Myocyte (in vitro differentiated cells): ENCODE measurements around the gene KIF22. TPM values are rescaled to one million over a fixed set of nuclear protein-coding genes. Genes with fewer than 3 reads are reported as not detected.
"Not testable (repeated sequence)": the region's sequence is repeated elsewhere in the genome, so short reads cannot be mapped to it uniquely, and the experiment has no call there.

Experiments
- DNase-seq: peaks from one replicate; pipeline ENCODE4 v3.0.0-alpha.2; 2012; ENCODE audit warnings: low read depth
- polyA plus RNA-seq: library from polyadenylated mRNA; unstranded; fragments of >200 nt; gene quantifications from one replicate; pipeline ENCODE4 v1.2.1, GENCODE V29; 2012; ENCODE audit warnings: missing spikeins
- total RNA-seq: library from RNA; depleted of rRNA; stranded (reverse); fragments of >200 nt; gene quantifications from 2 replicates; pipeline ENCODE4 v1.2.3, GENCODE V29; 2014

KIF22 gene
- total RNA-seq: 10.2 and 10.9 TPM in 2 replicates
- 8.0 TPM for polyA plus RNA-seq

DNA sequence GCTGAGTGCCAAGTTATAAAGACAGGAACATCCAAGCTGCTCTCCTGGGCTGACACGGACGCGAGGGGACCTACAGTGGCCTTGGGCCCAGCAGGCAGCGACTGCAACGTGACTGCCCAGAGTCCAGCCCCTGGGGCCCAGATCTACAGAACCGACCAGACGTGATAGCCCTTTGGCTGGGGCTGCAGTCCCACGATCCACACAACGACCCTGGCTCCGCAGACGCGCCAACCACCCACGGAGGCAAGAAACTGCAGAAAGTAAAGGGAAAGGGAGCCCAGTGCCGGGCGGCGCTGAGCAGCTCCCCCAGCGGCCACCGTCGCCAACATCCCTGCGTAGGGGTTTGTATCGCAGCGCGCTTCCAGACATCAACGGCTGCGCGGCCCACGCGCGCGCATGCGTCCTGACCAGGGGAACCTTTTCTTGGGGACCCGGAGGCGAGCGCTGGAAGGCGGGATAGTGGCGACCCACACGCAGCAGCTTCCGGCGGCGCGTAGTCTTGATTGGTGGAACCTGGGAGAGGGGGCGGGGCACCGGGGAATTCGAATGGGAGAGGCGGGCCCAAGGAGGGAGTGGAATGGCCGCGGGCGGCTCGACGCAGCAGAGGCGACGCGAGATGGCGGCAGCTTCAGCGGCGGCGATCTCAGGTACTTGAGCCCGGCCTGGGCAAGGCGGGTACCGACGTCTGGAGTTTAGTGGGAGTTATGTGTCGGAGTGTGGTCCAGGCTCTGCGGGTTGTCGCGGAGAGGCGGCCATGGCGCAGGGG lies at the start of gene KIF22:
TSS of gene KIF22 (plus strand) at position 569 of the 766 bp plus-strand sequence. CDS start at position 578, 9 bp downstream.
- DNase-seq: peak; percentile 98

DNA sequence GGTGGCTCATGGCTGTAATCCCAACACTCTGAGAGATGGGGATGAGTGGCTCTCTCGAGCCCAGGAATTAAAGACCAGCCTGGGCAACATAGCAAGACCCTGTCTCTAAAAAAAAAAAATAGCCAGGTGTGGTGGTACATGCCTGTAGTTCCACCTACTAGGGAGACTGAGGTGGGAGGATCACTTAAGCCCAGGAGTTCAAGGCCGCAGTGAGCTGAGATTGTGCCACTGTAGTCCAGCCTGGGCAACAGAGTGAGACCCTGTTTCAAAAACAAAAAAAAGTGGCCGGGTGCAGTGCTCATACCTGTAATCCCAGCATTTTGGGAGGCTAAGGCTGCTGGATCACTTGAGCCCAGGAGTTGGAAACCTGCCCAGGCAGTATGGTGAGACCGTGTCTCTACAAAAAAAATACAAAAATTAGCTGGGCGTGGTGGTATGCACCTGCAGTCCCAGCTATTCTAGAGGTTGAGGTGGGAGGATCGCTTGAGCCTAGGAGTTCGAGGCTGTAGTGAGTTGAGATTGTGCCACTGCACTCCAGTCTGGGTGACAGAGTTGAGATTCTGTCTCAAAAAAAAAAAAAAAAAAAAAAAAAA lies 47.8 kb upstream of the KIF22 start:
- no peak for DNase-seq

DNA sequence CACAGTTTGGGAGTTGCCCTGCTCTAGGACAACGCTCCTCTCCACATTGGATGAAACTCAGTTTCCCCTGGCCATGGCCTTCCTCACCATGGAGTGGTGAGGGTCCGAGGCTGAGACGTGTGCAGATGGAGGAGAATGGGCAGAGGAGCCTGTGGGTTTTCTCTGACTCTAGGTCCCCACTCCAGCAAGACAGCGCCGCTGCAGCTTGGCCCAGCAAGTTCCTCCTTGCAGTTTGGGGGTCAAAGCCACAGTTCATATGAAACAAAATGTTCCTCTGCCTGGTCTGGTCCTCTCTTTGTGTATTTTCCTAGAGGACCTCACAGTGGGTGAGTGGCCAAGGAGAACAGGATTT lies 47.1 kb upstream of the KIF22 start:
- DNase-seq: no peak

DNA sequence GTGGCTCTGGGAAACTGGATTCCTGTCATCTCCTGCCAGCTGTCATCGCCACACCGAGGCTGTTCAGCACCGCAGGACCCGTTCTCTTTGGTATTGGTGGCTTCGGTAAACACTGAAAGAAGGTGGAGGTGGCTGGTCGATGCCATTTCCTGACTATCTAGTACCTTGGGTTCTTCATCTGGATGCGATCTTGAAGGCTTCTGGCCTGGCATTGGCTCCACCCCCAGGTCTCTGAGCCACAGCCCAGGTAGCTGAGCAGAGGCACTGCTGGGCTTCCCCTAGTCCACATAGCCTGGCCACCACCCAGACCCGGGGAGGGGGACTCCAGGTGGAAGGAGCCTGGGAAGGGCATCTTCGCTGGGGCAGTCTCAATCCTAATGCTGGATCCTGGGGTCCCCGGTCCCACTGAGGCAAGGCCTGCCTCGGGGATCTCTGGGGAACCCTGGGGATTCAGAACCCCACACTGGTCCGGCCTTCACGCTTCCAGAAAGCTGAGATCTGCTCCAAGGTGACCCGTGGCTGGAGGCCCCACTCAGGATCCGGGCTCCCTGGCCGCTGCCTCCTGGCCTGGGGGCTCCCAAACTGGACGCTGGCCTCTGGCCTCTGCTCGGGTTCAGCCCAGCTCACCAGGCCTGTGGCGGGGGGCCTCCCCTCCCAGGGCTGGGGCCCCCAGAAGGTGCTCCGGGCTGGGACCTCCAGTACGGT lies 46.6 kb upstream of the KIF22 start:
- peak; percentile 5 for DNase-seq

DNA sequence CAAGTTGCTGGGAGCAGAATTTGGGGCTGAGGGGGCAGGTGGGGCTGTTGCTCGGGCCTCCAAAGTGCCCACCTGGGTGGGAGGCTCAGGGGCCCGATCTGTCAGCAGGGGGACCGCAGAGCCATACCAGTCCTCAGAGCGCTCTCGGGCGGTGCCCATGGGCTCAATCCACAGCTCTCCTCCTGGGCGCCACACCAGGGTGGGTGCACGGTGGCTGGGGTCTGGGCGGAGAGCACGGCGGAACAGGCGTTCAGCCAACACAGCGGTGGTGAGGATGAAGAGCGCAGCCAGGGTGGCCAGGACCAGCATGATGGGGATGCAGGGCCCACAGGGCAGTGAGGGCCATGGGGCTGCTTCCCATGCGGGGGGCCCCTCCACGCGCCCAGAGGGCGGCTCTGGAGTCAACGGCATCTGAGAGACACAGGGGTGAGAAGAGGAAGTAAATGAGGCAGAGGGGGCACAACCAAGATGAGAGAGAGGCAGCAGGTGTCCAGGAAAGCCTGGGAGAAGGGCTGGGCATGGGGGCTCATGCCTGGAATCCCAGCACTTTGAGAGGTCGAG lies 45.9 kb upstream of the KIF22 start:
- DNase-seq: no peak

DNA sequence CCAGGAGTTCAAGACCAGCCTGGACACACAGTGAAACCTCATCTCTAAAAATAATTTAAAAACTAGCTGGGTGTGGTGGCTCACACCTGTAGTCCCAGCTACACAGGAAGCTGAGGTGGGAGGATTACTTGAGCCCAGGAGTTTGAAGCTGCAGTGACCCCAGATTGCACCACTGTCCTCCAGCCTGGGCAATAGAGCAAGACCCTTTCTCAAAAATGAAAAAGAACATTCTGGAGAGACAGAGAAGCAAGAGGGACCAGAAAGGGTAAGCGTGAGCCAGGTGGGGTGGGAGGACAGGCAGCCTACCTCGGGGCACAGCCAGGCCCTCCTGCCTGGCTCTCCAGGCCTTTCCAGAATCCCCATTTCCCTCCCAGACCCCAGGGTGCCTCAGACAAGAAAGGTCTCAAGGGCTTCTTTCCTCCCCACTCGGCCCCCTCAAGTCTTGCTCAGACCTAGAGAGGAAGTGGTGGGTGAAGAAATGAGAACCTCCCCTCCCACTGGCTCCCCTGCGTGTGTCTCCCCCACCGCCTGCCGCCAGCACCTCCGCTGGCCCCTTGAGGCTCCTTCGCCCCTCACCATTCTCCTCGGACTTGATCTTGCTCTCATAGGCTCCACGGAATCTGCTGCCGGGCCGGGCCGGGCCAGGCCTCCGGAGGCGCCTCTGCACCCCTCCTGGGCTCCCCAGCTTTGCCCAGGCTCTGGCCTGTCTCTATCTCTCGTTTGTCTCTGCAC lies 45.3 kb upstream of the KIF22 start:
- no peak for DNase-seq

DNA sequence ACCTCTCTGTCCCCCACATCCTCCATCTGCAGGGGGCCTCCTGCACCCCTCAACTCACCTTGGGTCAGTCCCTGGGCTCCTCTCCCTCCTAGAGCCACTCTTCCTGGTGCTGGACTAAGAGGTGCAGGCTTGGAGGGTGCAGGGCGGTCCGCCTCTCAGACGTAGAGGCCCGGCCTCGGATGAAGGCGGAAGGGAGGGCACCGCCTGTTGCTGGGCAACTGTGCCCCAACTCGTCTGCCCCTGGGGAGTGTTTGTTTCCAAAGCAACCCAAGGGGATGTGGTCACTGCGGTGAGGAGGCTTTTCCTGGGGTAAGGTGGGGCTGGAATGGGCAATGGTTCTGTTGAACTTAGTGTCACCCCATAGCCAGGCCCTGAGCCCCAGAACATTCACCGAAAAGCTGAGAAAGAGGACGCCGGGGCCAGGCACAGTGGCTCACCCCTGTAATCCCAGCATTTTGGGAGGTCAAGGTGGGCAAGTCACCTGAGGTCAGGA lies 44.7 kb upstream of the KIF22 start, which contains the start of gene C16orf54:
TSS of gene C16orf54 (minus strand) at position 138 of the 493 bp plus-strand sequence. CDS start 1,039 bp downstream, outside the sequence.
- DNase-seq: no peak

DNA sequence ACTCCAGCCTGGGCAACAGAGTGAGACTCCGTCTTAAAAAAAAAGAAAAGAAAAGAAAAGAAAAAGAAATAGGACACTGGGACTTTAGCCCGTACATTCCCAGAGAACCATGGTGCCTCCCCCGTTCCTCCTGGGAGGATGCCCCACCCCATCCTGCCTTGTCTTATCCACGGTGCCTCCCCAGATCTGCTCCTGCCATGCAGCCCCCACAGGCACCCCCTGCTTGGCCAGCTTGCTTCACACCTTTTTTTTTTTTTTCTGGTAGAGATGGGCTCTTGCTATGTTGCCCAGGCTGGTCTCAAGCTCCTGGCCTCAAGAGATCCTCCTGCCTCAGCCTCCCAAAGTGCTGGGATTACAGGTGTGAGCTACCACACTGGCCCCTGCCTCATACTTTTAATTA lies 44.0 kb upstream of the KIF22 start:
- not testable (repeated sequence) for DNase-seq

DNA sequence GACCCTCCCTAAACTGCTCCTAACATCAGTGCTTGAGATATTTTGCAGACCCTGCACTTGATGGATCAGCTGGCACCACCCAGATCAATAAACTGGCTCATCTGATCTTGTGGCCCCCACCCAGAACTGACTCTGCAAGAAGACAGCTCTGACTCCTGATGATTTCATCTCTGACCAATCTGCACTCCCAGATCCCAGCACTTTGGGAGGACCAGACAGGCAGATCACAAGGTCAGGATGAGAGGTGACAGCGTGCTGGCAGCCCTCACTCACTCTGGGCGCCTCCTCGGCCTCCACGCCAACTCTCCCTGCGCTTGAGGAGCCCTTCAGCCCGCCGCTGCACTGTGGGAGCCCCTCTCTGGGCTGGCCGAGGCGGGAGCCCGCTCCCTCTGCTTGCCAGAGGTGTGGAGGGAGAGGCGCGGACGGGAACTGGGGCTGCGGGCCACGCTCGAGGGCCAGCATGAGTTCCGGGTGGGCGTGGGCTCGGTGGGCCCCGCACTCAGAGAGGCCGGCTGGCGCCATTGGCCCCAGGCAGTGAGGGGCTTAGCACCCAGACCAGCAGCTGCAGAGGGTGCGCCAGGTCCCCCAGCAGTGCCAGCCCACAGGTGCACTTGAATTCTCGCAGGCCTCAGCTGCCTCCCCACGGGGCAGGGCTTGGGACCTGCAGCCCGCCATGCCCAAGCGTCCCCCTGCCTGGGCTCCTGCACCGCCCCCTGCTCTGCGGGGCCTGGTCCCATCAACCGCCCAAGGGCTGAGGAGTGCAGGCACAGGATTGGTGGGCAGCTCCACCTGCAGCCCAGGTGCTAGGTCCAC lies 42.4 kb upstream of the KIF22 start:
- no peak for DNase-seq

DNA sequence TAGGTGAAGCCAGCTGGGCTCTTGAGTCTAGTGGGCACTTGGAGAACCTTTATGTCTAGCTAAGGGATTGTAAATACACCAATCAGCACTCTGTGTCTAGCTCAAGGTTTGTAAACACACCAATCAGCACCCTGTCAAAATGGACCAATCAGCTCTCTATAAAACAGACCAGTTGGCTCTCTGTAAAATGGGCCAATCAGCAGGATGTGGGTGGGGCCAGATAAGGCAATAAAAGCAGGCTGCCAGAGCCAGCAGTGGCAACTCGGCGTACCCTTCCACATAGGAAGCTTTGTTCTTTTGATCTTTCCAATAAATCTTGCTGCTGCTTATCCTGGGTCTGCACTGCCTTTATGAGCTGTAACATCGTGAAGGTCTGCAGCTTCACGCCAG lies 41.8 kb upstream of the KIF22 start:
- not testable (repeated sequence) for DNase-seq

DNA sequence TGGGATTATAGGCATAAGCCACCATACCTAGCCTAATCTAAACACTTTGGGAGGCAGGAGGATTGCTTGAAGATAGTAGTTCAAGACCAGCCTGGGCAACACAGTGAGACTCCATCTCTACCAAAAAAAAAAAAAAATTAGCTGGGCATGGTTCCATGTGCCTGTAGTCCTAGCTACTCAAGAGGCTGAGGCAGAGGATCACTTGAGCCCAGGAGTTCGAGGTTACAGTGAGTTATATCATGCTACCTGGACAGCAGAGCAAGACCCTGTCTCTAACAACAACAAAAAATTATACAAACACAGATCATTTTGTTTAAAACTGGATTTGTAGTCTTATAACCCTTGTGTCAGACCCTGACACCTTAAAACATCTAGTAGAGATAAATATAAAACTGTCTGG lies 37.0 kb upstream of the KIF22 start:
- no peak for DNase-seq

DNA sequence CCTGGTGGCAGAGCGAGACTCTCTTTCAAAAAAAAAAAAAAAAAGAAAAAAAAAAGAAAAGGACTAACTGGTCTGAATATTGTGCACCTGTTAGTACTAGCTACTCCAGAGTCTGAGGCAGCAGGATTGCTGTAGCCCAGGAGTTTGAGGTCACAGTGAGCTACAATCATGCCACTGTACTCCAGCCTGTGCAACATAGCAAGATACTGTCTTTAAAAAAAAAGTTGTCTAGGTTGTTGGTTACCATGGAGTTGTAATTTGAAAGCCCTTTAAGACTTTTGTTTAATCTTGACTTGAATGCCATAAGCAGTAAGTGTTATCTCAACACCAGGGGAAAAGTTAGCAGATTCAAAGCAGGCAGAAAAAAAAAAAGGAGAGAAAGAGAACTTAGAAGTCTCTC lies 33.9 kb upstream of the KIF22 start:
- DNase-seq: no peak

DNA sequence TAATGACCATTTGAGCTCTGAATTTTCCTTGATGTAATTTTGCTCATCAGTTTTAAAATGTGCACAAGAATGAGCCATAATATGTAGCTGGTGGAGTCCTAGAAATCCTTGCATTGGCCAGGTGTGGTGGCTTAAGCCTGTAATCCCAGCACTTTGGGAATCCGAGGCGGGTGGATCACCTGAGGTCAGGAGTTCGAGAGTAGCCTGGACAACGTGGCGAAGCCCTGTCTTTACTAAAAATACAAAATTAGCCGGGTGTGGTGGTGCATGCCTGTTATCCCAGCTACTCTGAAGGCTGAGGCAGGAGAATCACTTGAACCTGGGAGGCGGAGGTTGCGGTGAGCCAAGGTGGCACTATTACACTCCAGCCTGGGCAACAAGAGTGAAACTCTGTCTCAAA lies 33.5 kb upstream of the KIF22 start:
- DNase-seq: not testable (repeated sequence)

DNA sequence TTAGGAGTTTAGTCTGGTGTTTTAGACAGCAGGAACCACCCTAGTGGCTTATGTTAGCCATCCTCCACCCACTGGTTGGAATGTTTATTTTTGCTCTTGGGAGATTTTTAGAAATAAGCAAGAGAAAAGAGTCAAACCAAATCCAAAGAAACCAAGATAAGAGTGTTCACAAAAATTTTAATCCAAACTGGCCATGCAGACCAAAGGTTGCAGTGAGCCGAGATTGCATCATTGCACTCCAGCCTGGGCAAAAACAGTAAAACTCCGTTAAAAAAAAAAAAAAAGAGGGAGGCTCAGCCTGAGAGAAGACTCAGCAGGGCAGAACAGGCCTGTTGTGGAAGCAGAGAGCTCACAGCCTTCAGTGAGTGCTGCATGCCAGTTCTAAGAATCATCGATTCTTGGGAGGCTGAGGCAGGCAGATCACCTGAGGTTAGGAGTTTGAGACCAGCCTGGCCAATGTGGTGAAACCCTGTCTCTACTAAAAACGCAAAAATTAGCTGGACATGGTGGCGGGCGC lies 32.5 kb upstream of the KIF22 start:
- DNase-seq: peak; percentile 2

DNA sequence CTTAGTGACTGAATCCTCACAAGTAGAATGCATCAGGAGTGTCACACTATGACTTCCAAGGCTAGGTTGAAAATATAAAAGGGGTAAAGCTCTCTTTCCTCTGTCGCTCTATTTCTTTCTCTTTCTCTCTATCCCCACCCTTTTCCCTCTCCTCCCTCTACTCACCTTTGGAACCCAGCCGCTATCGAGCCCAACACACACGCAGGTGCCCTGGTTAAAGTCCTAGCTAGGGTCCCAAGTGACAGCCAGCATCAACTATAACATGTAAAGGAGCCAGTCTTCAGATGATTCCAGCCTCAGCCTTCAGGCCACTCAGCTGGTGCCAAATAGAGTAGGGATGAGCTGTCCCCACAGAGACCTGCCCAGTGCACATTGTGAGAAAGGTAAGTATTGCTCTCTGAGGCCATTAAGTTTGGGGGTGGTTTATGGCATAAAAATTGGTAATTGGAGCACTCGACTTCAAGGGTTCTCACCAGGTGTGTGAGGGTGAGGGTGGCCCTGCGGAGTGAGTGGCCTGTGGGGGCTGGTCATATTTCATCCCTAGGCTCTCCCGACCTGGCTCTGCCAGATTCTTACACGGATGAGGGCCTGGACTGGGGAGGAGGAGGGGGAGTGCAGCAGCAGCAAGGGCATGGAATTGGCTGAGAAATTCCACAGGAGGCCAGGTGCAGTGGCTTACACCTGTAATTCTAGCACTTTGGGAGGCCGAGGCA lies 29.8 kb upstream of the KIF22 start:
- DNase-seq: no peak

DNA sequence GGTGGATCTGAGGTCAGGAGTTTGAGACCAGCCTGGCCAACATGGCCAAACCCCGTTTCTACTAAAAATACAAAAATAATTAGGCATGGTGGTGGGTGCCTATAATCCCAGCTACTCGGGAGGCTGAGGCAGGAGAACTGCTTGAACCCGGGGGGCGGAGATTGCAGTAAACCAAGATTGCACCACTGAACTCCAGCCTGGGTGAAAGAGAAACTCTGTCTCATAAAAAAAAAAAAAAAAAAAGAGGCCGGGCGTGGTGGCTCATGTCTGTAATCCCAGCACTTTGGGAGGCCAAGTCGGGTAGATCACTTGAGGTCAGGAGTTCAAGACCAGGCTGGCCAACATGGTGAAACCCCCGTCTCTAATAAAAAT lies 29.3 kb upstream of the KIF22 start:
- DNase-seq: not testable (repeated sequence)

DNA sequence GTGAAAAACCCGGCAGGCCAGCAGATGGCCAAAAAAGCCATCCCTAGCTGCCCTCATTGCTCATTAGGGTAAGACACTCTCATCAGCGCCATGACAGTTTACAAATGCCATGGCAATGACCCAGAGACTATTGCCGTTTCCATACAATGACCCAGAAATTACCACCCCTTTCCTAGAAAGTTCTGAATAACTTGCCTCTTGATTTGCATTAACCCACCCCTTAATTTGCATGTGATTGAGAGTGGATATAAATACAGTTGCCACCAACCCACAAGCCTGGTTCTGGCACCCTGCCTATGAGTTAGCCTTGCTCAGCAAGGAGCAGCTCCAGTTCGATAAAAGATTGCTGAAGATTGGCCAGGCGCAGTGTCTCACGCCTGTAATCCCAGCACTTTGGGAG lies 28.7 kb upstream of the KIF22 start:
- DNase-seq: peak; percentile 25

DNA sequence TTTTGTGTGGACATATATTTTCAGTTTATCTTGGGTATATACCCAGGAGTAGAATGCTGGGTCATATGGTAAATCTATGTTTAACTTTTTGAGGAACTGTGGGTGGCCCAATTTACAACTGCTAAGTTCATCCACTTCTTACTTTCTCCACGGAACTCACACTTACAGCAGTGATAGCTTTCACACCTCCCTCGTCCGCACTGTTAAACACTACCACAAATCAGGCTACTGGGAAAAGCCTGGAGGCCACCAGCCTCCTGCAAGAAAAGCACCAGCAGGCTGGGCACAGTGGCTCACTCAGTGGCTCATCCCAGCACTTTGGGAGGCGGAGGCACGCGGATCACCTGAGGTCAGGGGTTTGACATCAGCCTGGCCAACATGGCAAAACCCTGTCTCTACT lies 27.2 kb upstream of the KIF22 start:
- DNase-seq: no peak
